Mesodermal cell (in vitro differentiated cells): ENCODE data around the gene PLXNA4.

Source experiments
- H3K27ac ChIP-seq: 2 replicates; pipeline ENCODE4 v1.7.0; 2013; ENCODE audit warnings: mild to moderate bottlenecking, low read depth, low read length, moderate library complexity; ENCODE audit not compliant: severe bottlenecking
- H3K36me3 ChIP-seq: 2 replicates; pipeline ENCODE4 v1.7.1; 2013; ENCODE audit warnings: mild to moderate bottlenecking, low read length, moderate library complexity; ENCODE audit not compliant: control insufficient read depth, insufficient read depth
- H3K4me1 ChIP-seq: one replicate; pipeline ENCODE4 v1.7.1; 2013; ENCODE audit warnings: mild to moderate bottlenecking, low read length; ENCODE audit not compliant: insufficient read depth, control insufficient read depth, poor library complexity, severe bottlenecking
- H3K4me3 ChIP-seq: 2 replicates; pipeline ENCODE4 v1.7.0; 2013; ENCODE audit warnings: low read length, control low read depth, mild to moderate bottlenecking; ENCODE audit not compliant: insufficient read depth, poor library complexity, severe bottlenecking; ENCODE audit errors: extremely low read depth
- H3K9me3 ChIP-seq: 2 replicates; pipeline ENCODE4 v1.7.1; 2013; ENCODE audit warnings: mild to moderate bottlenecking, low read length, moderate library complexity; ENCODE audit not compliant: control insufficient read depth
- whole genome bisulfite sequencing, 2 experiments: methylation state at CpG; one replicate each; pipeline ENCODE4 v1.1.5; 2013; ENCODE audit warnings: missing lambda C conversion rate in 2 of 2; ENCODE audit not compliant: insufficient coverage in 2 of 2; 5-methylcytosine and 5-hydroxymethylcytosine counted together

Gene PLXNA4

DNA sequence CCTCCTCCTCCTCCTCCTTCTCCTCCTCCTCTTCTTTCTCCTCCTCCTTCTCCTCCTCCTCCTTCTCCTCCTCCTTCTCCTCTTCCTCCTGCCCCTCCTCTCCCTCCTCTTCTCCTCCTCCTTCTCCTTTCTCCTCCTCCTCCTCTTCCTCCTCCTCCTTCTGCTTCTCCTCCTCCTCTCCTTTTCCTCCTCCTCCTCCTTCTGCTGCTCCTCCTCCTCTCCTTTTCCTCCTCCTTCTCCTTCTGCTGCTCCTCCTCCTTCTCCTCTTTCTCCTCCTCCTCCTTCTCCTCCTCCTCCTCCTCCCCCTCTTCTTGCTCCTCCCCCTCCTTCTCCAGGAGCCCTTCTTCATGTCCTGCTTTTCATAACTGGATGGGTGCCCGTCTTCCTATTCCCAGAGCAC, 12.2 kb downstream of the PLXNA4 start:
- WGBS, 2 experiments: 38 to 63% methylated on average over 1 of the region's 1 CpG
- Histone ChIP-seq H3K9me3 (no peaks in the 10 kb centered on the region), H3K4me1 (no peaks in the 10 kb centered on the region), H3K36me3 (no peaks in the 10 kb centered on the region), H3K27ac (no peak overlapping the region), H3K4me3 (no peak overlapping the region)

- no peaks in the 10 kb centered on the region for H3K36me3 ChIP-seq
- H3K27ac ChIP-seq: no peak overlapping the region
- WGBS, 2 experiments: 50% methylated on average over 1 of the region's 1 CpG; no CpG with 5 or more reads in 1 of the 2 experiments
- H3K9me3 ChIP-seq: no peaks in the 10 kb centered on the region
- H3K4me1 ChIP-seq: no peaks in the 10 kb centered on the region
- H3K4me3 ChIP-seq: no peak overlapping the region
These were observed 13.6 kb downstream of the PLXNA4 start for GRCh38 chr7:132562690-132563089.

- H3K36me3 ChIP-seq: no peaks in the 10 kb centered on the region
- WGBS, 2 experiments: 50 to 60% methylated on average over 2 of the region's 2 CpGs
- H3K4me1 ChIP-seq: no peaks in the 10 kb centered on the region
- H3K4me3 ChIP-seq: no peak overlapping the region
- H3K27ac ChIP-seq: no peak overlapping the region
- H3K9me3 ChIP-seq: no peaks in the 10 kb centered on the region
These were observed 14.5 kb downstream of the PLXNA4 start for GRCh38 chr7:132561763-132562162.

DNA sequence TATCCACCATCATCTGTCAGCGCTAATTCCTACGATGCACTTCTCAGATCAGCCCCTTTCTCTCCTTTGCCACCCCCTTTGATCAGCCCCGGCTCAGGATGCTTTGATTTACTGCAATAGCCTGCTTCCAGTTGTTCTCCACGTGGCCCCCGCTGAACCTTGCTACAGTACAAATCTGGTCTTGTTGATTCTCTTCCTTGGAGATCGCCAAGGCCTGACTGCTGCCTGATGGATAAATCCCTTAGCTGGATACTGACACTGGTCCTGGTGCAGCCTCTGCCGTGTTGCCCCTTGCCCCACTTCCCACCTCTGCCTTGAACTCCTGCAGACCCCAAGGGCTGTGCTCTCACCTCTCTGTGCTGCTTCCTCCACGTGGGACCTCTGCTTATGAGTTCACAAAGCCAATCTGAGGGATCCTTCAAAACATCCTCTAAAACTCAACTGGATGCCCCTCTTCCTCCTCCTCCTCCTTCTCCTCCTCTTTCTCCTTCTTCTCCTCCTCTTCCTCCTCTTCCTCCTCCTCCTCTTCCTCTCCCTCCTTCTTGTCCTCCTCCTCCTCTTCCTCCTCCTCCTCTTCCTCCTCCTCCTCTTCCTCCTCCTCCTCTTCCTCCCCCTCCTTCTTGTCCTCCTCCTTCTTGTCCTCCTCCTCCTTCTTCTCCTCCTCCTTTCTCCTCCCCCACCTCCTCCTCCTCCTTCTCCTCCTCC, 15.3 kb downstream of the PLXNA4 start:
- H3K4me1 ChIP-seq: no peaks in the 10 kb centered on the region
- H3K27ac ChIP-seq: no peak overlapping the region
- no peak overlapping the region for H3K4me3 ChIP-seq
- H3K36me3 ChIP-seq: no peaks in the 10 kb centered on the region
- no peaks in the 10 kb centered on the region for H3K9me3 ChIP-seq
- WGBS, 2 experiments: 78 to 79% methylated on average over 8 of the region's 8 CpGs

- 89 to 93% methylated on average over 6 to 7 of the region's 7 CpGs for WGBS, 2 experiments
These were observed 16.2 kb downstream of the PLXNA4 start for GRCh38 chr7:132560105-132560504.

GRCh38 chr7:132558815-132559214, 17.5 kb downstream of the PLXNA4 start:
- Histone ChIP-seq H3K9me3 (no peaks in the 10 kb centered on the region), H3K27ac (no peak overlapping the region), H3K4me3 (no peak overlapping the region), H3K36me3 (no peaks in the 10 kb centered on the region), H3K4me1 (no peaks in the 10 kb centered on the region)
- WGBS, 2 experiments: 86% methylated on average over 2 to 3 of the region's 5 CpGs

More at GRCh38 chr7:132560105-132560504, 16.2 kb downstream of the PLXNA4 start:
- H3K4me1 ChIP-seq: no peaks in the 10 kb centered on the region
- H3K36me3 ChIP-seq: no peaks in the 10 kb centered on the region
- no peaks in the 10 kb centered on the region for H3K9me3 ChIP-seq
- H3K27ac ChIP-seq: no peak overlapping the region
- no peak overlapping the region for H3K4me3 ChIP-seq

- WGBS, 2 experiments: 80 to 83% methylated on average over 1 of the region's 3 CpGs
- no peaks in the 10 kb centered on the region for H3K9me3 ChIP-seq
- H3K36me3 ChIP-seq: no peaks in the 10 kb centered on the region
- H3K27ac ChIP-seq: no peak overlapping the region
- no peaks in the 10 kb centered on the region for H3K4me1 ChIP-seq
- H3K4me3 ChIP-seq: no peak overlapping the region
These were observed 18.7 kb downstream of the PLXNA4 start for GRCh38 chr7:132557489-132558044.

DNA sequence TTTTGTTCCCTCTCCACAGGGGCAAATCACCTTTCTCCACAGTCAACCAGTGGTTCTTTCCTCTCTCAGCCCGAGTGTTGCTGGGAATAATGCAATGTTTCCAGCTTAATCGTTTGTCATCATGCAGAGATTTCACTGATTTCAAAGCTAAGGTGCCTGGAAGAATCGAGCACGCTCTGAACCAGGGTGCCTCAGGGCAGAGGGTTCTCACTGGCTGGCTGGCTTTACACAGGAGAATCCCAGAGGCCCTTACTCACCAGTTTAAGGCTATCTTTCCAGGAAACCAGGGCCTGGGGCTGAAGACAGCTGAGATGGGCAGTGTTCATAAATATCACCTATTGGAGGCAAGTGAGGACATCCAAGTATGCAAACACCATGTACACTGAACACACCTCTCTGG, 21.8 kb downstream of the PLXNA4 start:
- 81 to 94% methylated on average over 3 to 4 of the region's 4 CpGs for WGBS, 2 experiments
- no peak overlapping the region for H3K4me3 ChIP-seq

GRCh38 chr7:132553031-132553430, 23.2 kb downstream of the PLXNA4 start:
- Histone ChIP-seq H3K4me3 (no peak overlapping the region), H3K36me3 (no peaks in the 10 kb centered on the region), H3K9me3 (peaks cover 11% of the 10 kb centered on the region), H3K4me1 (no peaks in the 10 kb centered on the region), H3K27ac (no peak overlapping the region)
- 87 to 90% methylated on average over 3 of the region's 3 CpGs for WGBS, 2 experiments

More for the DNA sequence above, 21.8 kb downstream of the PLXNA4 start:
- Histone ChIP-seq H3K9me3 (peaks cover 11% of the 10 kb centered on the region), H3K4me1 (no peaks in the 10 kb centered on the region), H3K27ac (no peak overlapping the region), H3K36me3 (no peaks in the 10 kb centered on the region)

DNA sequence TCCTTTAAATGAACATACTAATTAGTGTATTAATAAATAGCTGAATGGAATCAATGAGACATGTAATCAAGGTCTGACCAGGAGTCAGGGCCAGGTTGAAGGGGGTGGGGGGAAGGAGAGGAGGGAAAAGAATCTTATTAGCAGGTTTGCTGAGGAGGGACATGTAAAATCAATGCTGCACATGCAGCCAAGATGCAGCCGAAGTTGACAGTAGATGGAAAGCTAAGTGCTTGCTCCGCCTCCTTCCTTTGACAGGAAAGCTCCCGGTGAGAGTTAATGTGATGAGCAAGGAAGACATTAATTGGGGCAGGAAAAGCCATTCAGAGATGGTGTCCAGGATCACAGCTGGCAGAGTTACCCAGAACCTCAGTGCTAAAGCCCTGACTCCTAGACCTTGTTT, 24.4 kb downstream of the PLXNA4 start:
- H3K36me3 ChIP-seq: no peaks in the 10 kb centered on the region
- H3K4me3 ChIP-seq: no peak overlapping the region
- WGBS, 2 experiments: 56 to 64% methylated on average over 2 to 3 of the region's 3 CpGs
- H3K9me3 ChIP-seq: peaks cover 11% of the 10 kb centered on the region
- H3K27ac ChIP-seq: no peak overlapping the region
- H3K4me1 ChIP-seq: no peaks in the 10 kb centered on the region

GRCh38 chr7:132551439-132551838, 24.8 kb downstream of the PLXNA4 start:
- WGBS, 2 experiments: 93 to 100% methylated on average over 4 of the region's 6 CpGs
- Histone ChIP-seq H3K4me1 (no peaks in the 10 kb centered on the region), H3K36me3 (no peaks in the 10 kb centered on the region), H3K4me3 (no peak overlapping the region), H3K27ac (no peak overlapping the region), H3K9me3 (peaks cover 11% of the 10 kb centered on the region)
